B cell (primary cell): ENCODE results near the gene CSTA. TPM values are rescaled to one million over a fixed set of nuclear protein-coding genes. Genes with fewer than 3 reads are reported as not detected.

Source experiments
- ATAC-seq: fragments of 200-7000 bp; cut with Tn5 transposase; one replicate; pipeline ENCODE4 v1.10.0; 2021; ENCODE audit warnings: low read depth, mild to moderate bottlenecking, moderate number of reproducible peaks, moderate library complexity
- CTCF ChIA-PET: fragments of 350-600 bp; sonication (Branson Sonifier 250); formaldehyde crosslinking; loops from one replicate; lab custom pipeline; 2021; ENCODE audit warnings: antibody characterized with exemption, inconsistent platforms; lab: Charles Lee
- POLR2A ChIA-PET: fragments of 350-600 bp; sonication (Branson Sonifier 250); formaldehyde crosslinking; loops from one replicate; lab custom pipeline; 2021; ENCODE audit warnings: antibody characterized with exemption; lab: Charles Lee
- DNase-seq: peaks from one replicate; pipeline ENCODE4 v3.0.0; 2013
- H2AFZ ChIP-seq: 2 replicates; pipeline ENCODE4 v1.6.1; 2012; ENCODE audit warnings: mild to moderate bottlenecking, low read depth, low read length; ENCODE audit not compliant: insufficient read depth, poor library complexity, severe bottlenecking
- H3K27ac ChIP-seq, 2 donors: 1 replicate in 1 of 2; 2 replicates in 1 of 2; pipeline ENCODE4 v1.5.1; 2012 to 2013; ENCODE audit warnings: low read length in 2 of 2, mild to moderate bottlenecking in 2 of 2, moderate library complexity in 1 of 2
- H3K27me3 ChIP-seq, 4 experiments: fragments of 200-600 bp in 1 of 4; sonication (generic) in 1 of 4; replicated peaks in 1 of 4; 1 replicate in 2 of 4; 2 replicates in 2 of 4; pipeline versions ENCODE4 v1.6.1 to v1.7.0; 2013 to 2016; ENCODE audit warnings: low read length in 3 of 4, mild to moderate bottlenecking in 2 of 4, mixed read lengths in 1 of 4, moderate library complexity in 1 of 4; ENCODE audit not compliant: insufficient read depth in 4 of 4, control insufficient read depth in 3 of 4; ENCODE audit errors: control extremely low read depth in 1 of 4
- H3K36me3 ChIP-seq, 2 experiments: replicated peaks in 1 of 2; 1 replicate in 1 of 2; 2 replicates in 1 of 2; pipeline versions ENCODE4 v1.6.1 to v1.7.1; 2013; ENCODE audit warnings: low read length in 1 of 2; ENCODE audit not compliant: insufficient read depth in 2 of 2, control insufficient read depth in 1 of 2; ENCODE audit errors: control extremely low read depth in 1 of 2, extremely low read depth in 1 of 2
- H3K4me1 ChIP-seq, 2 donors: fragments of 200-600 bp in 1 of 2; sonication (generic) in 1 of 2; 1 replicate in 1 of 2; 2 replicates in 1 of 2; pipeline versions ENCODE4 v1.5.1 to v1.6.1; 2013 to 2017; ENCODE audit warnings: low read length in 2 of 2; ENCODE audit not compliant: control insufficient read depth in 2 of 2, insufficient read depth in 2 of 2
- H3K4me2 ChIP-seq: replicated peaks from 2 replicates; pipeline ENCODE3; 2012; ENCODE audit warnings: mild to moderate bottlenecking, low read depth, low read length; ENCODE audit not compliant: poor library complexity, severe bottlenecking
- H3K4me3 ChIP-seq, 5 experiments: fragments of 200-600 bp in 1 of 5; sonication (generic) in 1 of 5; 1 replicate in 3 of 5; 2 replicates in 2 of 5; pipeline versions ENCODE4 v1.5.1 to v1.7.0; 2011 to 2016; ENCODE audit warnings: low read length in 4 of 5, mild to moderate bottlenecking in 4 of 5, low read depth in 2 of 5, control low read depth in 1 of 5, moderate library complexity in 1 of 5; ENCODE audit not compliant: insufficient read depth in 1 of 5; ENCODE audit errors: control extremely low read depth in 1 of 5, extremely low read depth in 1 of 5
- H3K79me2 ChIP-seq: fragments of 200-600 bp; sonication (generic); one replicate; pipeline ENCODE4 v1.6.0; 2016; ENCODE audit warnings: low read length; ENCODE audit not compliant: control insufficient read depth, insufficient read depth
- H3K9ac ChIP-seq: fragments of 200-600 bp; sonication (generic); 2 replicates; pipeline ENCODE4 v1.6.1; 2017; ENCODE audit warnings: mild to moderate bottlenecking, low read length, moderate library complexity
- H3K9me3 ChIP-seq, 3 donors: one replicate each; pipeline versions ENCODE4 v1.6.1 to v1.7.1; 2013; ENCODE audit warnings: low read length in 2 of 3; ENCODE audit not compliant: control insufficient read depth in 2 of 3, insufficient read depth in 1 of 3; ENCODE audit errors: control extremely low read depth in 1 of 3
- H4K20me1 ChIP-seq: 2 replicates; pipeline ENCODE4 v1.6.0; 2012; ENCODE audit warnings: mild to moderate bottlenecking, low read length; ENCODE audit not compliant: insufficient read depth, control insufficient read depth, poor library complexity, severe bottlenecking
- H3K27ac Mint-ChIP-seq: one replicate; pipeline ENCODE4 v1.8.0; 2021; ENCODE audit warnings: mixed read lengths
- H3K27me3 Mint-ChIP-seq: one replicate; pipeline ENCODE4 v1.8.0; 2021; ENCODE audit warnings: mixed read lengths
- H3K4me1 Mint-ChIP-seq: one replicate; pipeline ENCODE4 v1.8.0; 2021; ENCODE audit warnings: mixed read lengths
- H3K4me3 Mint-ChIP-seq: one replicate; pipeline ENCODE4 v1.8.0; 2021; ENCODE audit warnings: mixed read lengths
- H3K9me3 Mint-ChIP-seq: one replicate; pipeline ENCODE4 v1.8.0; 2022; ENCODE audit warnings: mixed read lengths; ENCODE audit not compliant: insufficient read depth
- EZH2 ChIP-seq: IDR thresholded peaks from 2 replicates; pipeline ENCODE4 v1.6.1; 2012; ENCODE audit warnings: borderline replicate concordance, low read depth, mild to moderate bottlenecking, moderate library complexity, low read length; ENCODE audit not compliant: insufficient read depth, poor library complexity, severe bottlenecking
- WGBS: methylation state at CpG from one replicate; pipeline ENCODE4 v1.1.5; 2013; ENCODE audit warnings: missing lambda C conversion rate; ENCODE audit not compliant: insufficient coverage; 5-methylcytosine and 5-hydroxymethylcytosine counted together
- intact Hi-C: fragments of 100-400 bp; cut with micrococcal nuclease; formaldehyde crosslinking; loops from one replicate; pipeline ENCODE4 v1.10.0; 2022
- polyA plus RNA-seq: library from polyadenylated mRNA; depleted of rRNA; stranded (reverse); fragments of >200 nt; gene quantifications from 2 replicates; pipeline ENCODE4 v1.2.3, GENCODE V29; 2012
- total RNA-seq, 2 donors: library from RNA; stranded (reverse); fragments of 120-200 nt in 1 of 2; gene quantifications; 1 replicate in 1 of 2; 2 replicates in 1 of 2; pipeline versions ENCODE4 v1.2.3 to v1.2.4, GENCODE V29; 2013 to 2022
- TF ChIP-seq, protein P1 (sequence below): fragments of 200-600 bp; IDR thresholded peaks from one replicate; pipeline ENCODE4 v1.8.0; 2022; ENCODE audit warnings: antibody characterized with exemption, mild to moderate bottlenecking

CSTA gene
- total and polyA plus RNA-seq, 2 donors (not counting 1 experiment from before 2014, with no cell fraction given) = 1.3 TPM; not detected in 1

DNA sequence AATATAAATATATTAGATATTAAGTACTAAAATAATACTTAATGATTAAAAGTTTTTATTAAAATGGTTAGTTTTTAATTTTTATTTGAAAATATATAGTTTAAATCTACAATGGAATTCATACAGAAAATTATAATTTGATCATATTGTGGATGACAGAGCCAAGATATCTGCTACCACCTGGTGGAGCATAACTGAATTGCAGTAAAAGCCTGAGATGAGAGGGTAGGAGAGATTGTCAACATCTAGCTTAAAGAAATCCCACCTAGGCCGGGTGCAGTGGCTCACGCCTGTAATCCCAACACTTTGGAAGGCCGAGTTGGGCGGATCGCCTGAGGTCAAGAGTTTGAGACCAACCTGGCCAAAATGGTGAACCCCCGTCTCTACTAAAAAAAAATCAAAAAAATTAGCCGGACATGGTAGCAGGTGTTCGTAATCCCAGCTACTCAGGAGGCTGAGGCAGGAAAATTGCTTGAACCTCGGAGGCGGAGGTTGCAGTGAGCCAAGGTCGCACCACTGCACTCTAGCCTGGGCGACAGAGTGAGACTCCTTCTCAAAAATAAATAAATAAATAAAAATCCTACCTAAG, 25.1 kb upstream of the CSTA start:
- Histone ChIP-seq H3K27ac (no peak overlapping the region), H3K27me3 (no peaks in the 10 kb centered on the region), H3K79me2 (no peaks in the 10 kb centered on the region), H3K4me1 (peaks cover 10 to 11% of the 10 kb centered on the region in 2 donors), H3K36me3 (no peaks in the 10 kb centered on the region), H2AFZ (no peak overlapping the region), H3K9me3 (peaks cover 0 to 11% (median 7%) of the 10 kb centered on the region in 3 donors), H3K4me3 (no peak overlapping the region), H4K20me1 (no peaks in the 10 kb centered on the region), H3K4me2 (no peak overlapping the region), H3K9ac (no peak overlapping the region)
- intact Hi-C loops = loop anchor here (5.0 kb wide), 1 partner anchor 198 kb away; no protein-coding TSS in a partner anchor
- Mint-ChIP-seq H3K27ac (no peak overlapping the region), H3K27me3 (no peaks in the 10 kb centered on the region), H3K9me3 (no peaks in the 10 kb centered on the region), H3K4me1 (peaks cover 9% of the 10 kb centered on the region), H3K4me3 (no peak overlapping the region)
- TF ChIP-seq, protein P1, sequence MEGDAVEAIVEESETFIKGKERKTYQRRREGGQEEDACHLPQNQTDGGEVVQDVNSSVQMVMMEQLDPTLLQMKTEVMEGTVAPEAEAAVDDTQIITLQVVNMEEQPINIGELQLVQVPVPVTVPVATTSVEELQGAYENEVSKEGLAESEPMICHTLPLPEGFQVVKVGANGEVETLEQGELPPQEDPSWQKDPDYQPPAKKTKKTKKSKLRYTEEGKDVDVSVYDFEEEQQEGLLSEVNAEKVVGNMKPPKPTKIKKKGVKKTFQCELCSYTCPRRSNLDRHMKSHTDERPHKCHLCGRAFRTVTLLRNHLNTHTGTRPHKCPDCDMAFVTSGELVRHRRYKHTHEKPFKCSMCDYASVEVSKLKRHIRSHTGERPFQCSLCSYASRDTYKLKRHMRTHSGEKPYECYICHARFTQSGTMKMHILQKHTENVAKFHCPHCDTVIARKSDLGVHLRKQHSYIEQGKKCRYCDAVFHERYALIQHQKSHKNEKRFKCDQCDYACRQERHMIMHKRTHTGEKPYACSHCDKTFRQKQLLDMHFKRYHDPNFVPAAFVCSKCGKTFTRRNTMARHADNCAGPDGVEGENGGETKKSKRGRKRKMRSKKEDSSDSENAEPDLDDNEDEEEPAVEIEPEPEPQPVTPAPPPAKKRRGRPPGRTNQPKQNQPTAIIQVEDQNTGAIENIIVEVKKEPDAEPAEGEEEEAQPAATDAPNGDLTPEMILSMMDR = peak; percentile 70
- TF ChIP-seq EZH2 = no peak
- CTCF ChIA-PET = interaction anchor here (0.9 to 1.4 kb wide), 4 partner anchors 41 to 753 kb away, joined by 3 to 6 read pairs (median 4); no protein-coding TSS in a partner anchor
- 98% methylated on average over 12 of the region's 12 CpGs for WGBS
- DNase-seq = peak; percentile 32
- ATAC-seq = no peak
- POLR2A ChIA-PET = interaction anchor here (0.6 kb wide), 1 partner anchor 41 kb away, joined by 6 read pairs; no protein-coding TSS in a partner anchor

DNA sequence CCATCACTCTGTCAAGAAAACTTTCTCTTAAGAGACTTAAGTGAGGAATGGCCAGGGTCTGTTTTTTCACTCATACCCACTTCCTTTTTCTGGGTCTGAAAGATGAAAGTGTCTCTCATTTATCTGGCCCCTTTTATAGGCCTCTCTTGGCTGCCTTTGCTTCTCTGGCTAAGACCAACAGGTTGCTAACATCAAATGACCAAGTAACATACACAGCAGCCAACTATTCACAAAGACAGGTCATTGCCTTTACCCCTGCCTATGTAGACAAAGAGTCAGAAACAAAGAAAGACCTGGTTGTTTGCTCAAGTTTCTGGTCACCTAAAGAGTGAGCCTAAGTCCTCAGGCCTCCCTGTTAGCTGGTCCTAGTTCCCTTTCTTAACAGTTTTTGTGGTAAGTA, 24.0 kb upstream of the CSTA start:
- Mint-ChIP-seq H3K4me1 (peaks cover 9% of the 10 kb centered on the region), H3K27ac (no peak overlapping the region), H3K27me3 (no peaks in the 10 kb centered on the region), H3K4me3 (no peak overlapping the region), H3K9me3 (no peaks in the 10 kb centered on the region)
- CTCF ChIA-PET = no interaction called here
- Histone ChIP-seq H3K27me3 (no peaks in the 10 kb centered on the region), H3K4me1 (peaks cover 5% of the 10 kb centered on the region in 2 donors), H3K36me3 (no peaks in the 10 kb centered on the region), H3K9me3 (peaks cover 0 to 11% (median 7%) of the 10 kb centered on the region in 3 donors), H3K9ac (no peak overlapping the region), H4K20me1 (no peaks in the 10 kb centered on the region), H2AFZ (no peak overlapping the region), H3K79me2 (no peaks in the 10 kb centered on the region), H3K4me2 (no peak overlapping the region), H3K4me3 (no peak overlapping the region), H3K27ac (no peak overlapping the region)
- TF ChIP-seq, protein P1 = no peak
- TF ChIP-seq EZH2 = no peak
- ATAC-seq = no peak
- POLR2A ChIA-PET = no interaction called here
- intact Hi-C loops = no loop called here
- DNase-seq = no peak
